ENCODE measurements around the gene RNF130.

Gene RNF130

GRCh38 chr5:180083529-180084060, 12.0 kb upstream of the RNF130 start:
- no peak for DNase-seq

- no peak for DNase-seq
These were observed 11.3 kb upstream of the RNF130 start for GRCh38 chr5:180082633-180083420.

GRCh38 chr5:180081481-180081880, 9.9 kb upstream of the RNF130 start:
- DNase-seq = no peak

- no peak for DNase-seq
These were observed 9.1 kb upstream of the RNF130 start for GRCh38 chr5:180080486-180081280.

- DNase-seq = no peak
These were observed 8.3 kb upstream of the RNF130 start for GRCh38 chr5:180079702-180080466.

GRCh38 chr5:180078348-180078747, 6.8 kb upstream of the RNF130 start:
- DNase-seq = no peak

- no peak for DNase-seq
These were observed 6.2 kb upstream of the RNF130 start for GRCh38 chr5:180077594-180078284.

- DNase-seq = no peak
These were observed 4.1 kb upstream of the RNF130 start for GRCh38 chr5:180075703-180076102.

- no peak for DNase-seq
These were observed 2.9 kb upstream of the RNF130 start for GRCh38 chr5:180074462-180074861.

- DNase-seq = no peak
These were observed 997 bp upstream of the RNF130 start for GRCh38 chr5:180072556-180072955.

GRCh38 chr5:180072256-180072548, 643 bp upstream of the RNF130 start:
- DNase-seq = no peak

- peak; percentile 32 to 53 for DNase-seq
These were observed 616 bp downstream of the RNF130 start for GRCh38 chr5:180070756-180071530.

- peak; percentile 51 to 94 for DNase-seq
These were observed 1.8 kb downstream of the RNF130 start for GRCh38 chr5:180069589-180070247.

GRCh38 chr5:180068519-180069090, 3.0 kb downstream of the RNF130 start:
- no peak for DNase-seq

- DNase-seq = no peak
These were observed 3.6 kb downstream of the RNF130 start for GRCh38 chr5:180067986-180068385.

GRCh38 chr5:180060192-180060591, 11.4 kb downstream of the RNF130 start:
- no peak for DNase-seq

- no peak for DNase-seq
These were observed 12.2 kb downstream of the RNF130 start for GRCh38 chr5:180059326-180059725.

GRCh38 chr5:180056153-180056552, 15.4 kb downstream of the RNF130 start:
- DNase-seq = no peak

GRCh38 chr5:180054226-180054625, 17.3 kb downstream of the RNF130 start:
- DNase-seq = no peak

- no peak for DNase-seq
These were observed 18.4 kb downstream of the RNF130 start for GRCh38 chr5:180053061-180053602.

Data from bone marrow (tissue), 2 donors.